GM19035 (cell line): ENCODE measurements around the gene SPNS1.

Source experiments
- ATAC-seq: cut with Tn5 transposase; IDR thresholded peaks from one replicate; pipeline ENCODE4 v1.9.1; 2021; ENCODE audit not compliant: unreplicated experiment

Gene SPNS1

GRCh38 chr16:29028457-29029167, 54.0 kb downstream of the SPNS1 start:
- no peak for ATAC-seq

GRCh38 chr16:29029168-29029994, 54.8 kb downstream of the SPNS1 start:
- ATAC-seq = no peak

GRCh38 chr16:29030086-29030840, 55.7 kb downstream of the SPNS1 start:
- no peak for ATAC-seq
